Naive thymus-derived CD4-positive, alpha-beta T cell (primary cell): ENCODE measurements around the gene GPC2. TPM values are rescaled to one million over a fixed set of nuclear protein-coding genes. Genes with fewer than 3 reads are reported as not detected.
A peak's percentile ranks its signal among the peaks of the same experiment; 100 is the strongest.
"Not testable (repeated sequence)": the region's sequence is repeated elsewhere in the genome, so short reads cannot be mapped to it uniquely, and the experiment has no call there.

Experiments
- ATAC-seq: fragments of 150-1000 bp; cut with Tn5 transposase; 2 replicates; pipeline ENCODE4 v1.10.0; 2021; ENCODE audit warnings: mild to moderate bottlenecking, moderate library complexity
- CTCF ChIA-PET: fragments of 350-600 bp; sonication (Branson Sonifier 250); formaldehyde crosslinking; loops from one replicate; lab custom pipeline; 2021; ENCODE audit warnings: antibody characterized with exemption; lab: Charles Lee
- POLR2A ChIA-PET: fragments of 350-600 bp; sonication (Branson Sonifier 250); formaldehyde crosslinking; loops from one replicate; lab custom pipeline; 2021; ENCODE audit warnings: antibody characterized with exemption, inconsistent platforms; lab: Charles Lee
- DNase-seq, 9 donors: peaks; one replicate each; pipeline versions ENCODE4 v3.0.0 to v3.0.0-alpha.2; 2020 to 2022; ENCODE audit warnings: mixed read lengths in 1 of 9
- H3K27ac ChIP-seq: one replicate; pipeline ENCODE4 v1.7.0; 2013; ENCODE audit warnings: mild to moderate bottlenecking, low read depth, low read length, moderate library complexity
- H3K27me3 ChIP-seq, 2 donors: one replicate each; pipeline ENCODE4 v1.7.0; 2013; ENCODE audit warnings: low read length in 2 of 2, mild to moderate bottlenecking in 2 of 2, moderate library complexity in 2 of 2; ENCODE audit not compliant: control insufficient read depth in 2 of 2, insufficient read depth in 2 of 2
- H3K36me3 ChIP-seq, 3 experiments: 1 replicate in 2 of 3; 2 replicates in 1 of 3; pipeline ENCODE4 v1.7.0; 2013; ENCODE audit warnings: low read length in 3 of 3, mild to moderate bottlenecking in 3 of 3, moderate library complexity in 1 of 3; ENCODE audit not compliant: insufficient read depth in 3 of 3, control insufficient read depth in 2 of 3
- H3K4me1 ChIP-seq, 2 donors: one replicate each; pipeline ENCODE4 v1.7.0; 2013; ENCODE audit warnings: low read length in 2 of 2, mild to moderate bottlenecking in 2 of 2, moderate library complexity in 1 of 2; ENCODE audit not compliant: control insufficient read depth in 2 of 2, insufficient read depth in 2 of 2
- H3K4me3 ChIP-seq: 2 replicates; pipeline ENCODE4 v1.7.0; 2013; ENCODE audit warnings: mild to moderate bottlenecking, low read length
- H3K9me3 ChIP-seq, 3 experiments: 1 replicate in 2 of 3; 2 replicates in 1 of 3; pipeline ENCODE4 v1.7.0; 2013; ENCODE audit warnings: low read length in 3 of 3; ENCODE audit not compliant: control insufficient read depth in 2 of 3
- H3K27ac Mint-ChIP-seq, 9 donors: one replicate each; pipeline ENCODE4 v1.8.0; 2020 to 2022; ENCODE audit warnings: mixed read lengths in 9 of 9, mild to moderate bottlenecking in 8 of 9, moderate library complexity in 5 of 9, inconsistent platforms in 2 of 9
- H3K27me3 Mint-ChIP-seq, 5 donors: one replicate each; pipeline ENCODE4 v1.8.0; 2021 to 2022; ENCODE audit warnings: mixed read lengths in 5 of 5, mild to moderate bottlenecking in 1 of 5
- H3K36me3 Mint-ChIP-seq, 5 donors: one replicate each; pipeline ENCODE4 v1.8.0; 2020 to 2022; ENCODE audit warnings: mixed read lengths in 5 of 5, mild to moderate bottlenecking in 3 of 5, inconsistent platforms in 1 of 5
- H3K4me1 Mint-ChIP-seq, 7 donors: one replicate each; pipeline ENCODE4 v1.8.0; 2020 to 2022; ENCODE audit warnings: mixed read lengths in 7 of 7, mild to moderate bottlenecking in 3 of 7, inconsistent platforms in 1 of 7
- H3K4me3 Mint-ChIP-seq, 10 donors: one replicate each; pipeline ENCODE4 v1.8.0; 2020 to 2022; ENCODE audit warnings: mild to moderate bottlenecking in 10 of 10, mixed read lengths in 10 of 10, moderate library complexity in 6 of 10, inconsistent platforms in 2 of 10
- H3K9me3 Mint-ChIP-seq, 11 donors: one replicate each; pipeline ENCODE4 v1.8.0; 2020 to 2022; ENCODE audit warnings: mixed read lengths in 11 of 11, mild to moderate bottlenecking in 4 of 11, inconsistent platforms in 1 of 11, moderate library complexity in 1 of 11
- intact Hi-C, 2 donors: fragments of 100-400 bp; cut with micrococcal nuclease; formaldehyde crosslinking; loops; one replicate each; pipeline ENCODE4 v1.15.1; 2023
- polyA plus RNA-seq, 2 donors: library from polyadenylated mRNA; unstranded; fragments of 300-500 nt; fragmentation: Illumina TruSeq; gene quantifications; one replicate each; pipeline ENCODE4 v1.2.3, GENCODE V29; 2021
- total RNA-seq, 6 experiments: library from RNA in 5 of 6; stranded (reverse) in 5 of 6; gene quantifications; 1 replicate in 5 of 6; 2 replicates in 1 of 6; pipeline ENCODE4 v1.2.3 and lab custom pipeline; 2021 to 2026

The GPC2 gene
- total and polyA plus RNA-seq, 7 experiments from 2014 or later = 0.64 to 30.6 (median 12.3) TPM

- Histone ChIP-seq H3K4me3 (peak overlapping the region; percentile 81), H3K36me3 (peaks cover 0 to 28% (median 14%) of the 10 kb centered on the region in 3 experiments), H3K27me3 (no peaks in the 10 kb centered on the region), H3K27ac (peak overlapping the region; percentile 99), H3K9me3 (no peaks in the 10 kb centered on the region), H3K4me1 (peaks cover 38 to 45% of the 10 kb centered on the region in 2 donors)
- Mint-ChIP-seq H3K27me3 (no peaks in the 10 kb centered on the region), H3K36me3 (peaks cover 0 to 38% (median 9%) of the 10 kb centered on the region in 5 donors), H3K4me3 (peak overlapping the region; percentile 81 to 99 (median 97)), H3K4me1 (peaks cover 35 to 74% (median 66%) of the 10 kb centered on the region in 7 donors), H3K9me3 (peaks cover 0 to 5% (median 0%) of the 10 kb centered on the region in 11 donors), H3K27ac (peak overlapping the region; percentile 96 to 100 (median 99))
- ChIA-PET POLR2A (interaction anchor here (0.5 to 4.4 kb wide), 27 partner anchors 10 to 215 kb away, joined by 3 to 30 read pairs (median 4); partner anchors contain the start of genes AP4M1, GAL3ST4, LAMTOR4 and MBLAC1), CTCF (interaction anchor here (1.2 to 6.5 kb wide), 6 partner anchors 13 to 215 kb away, joined by 3 to 84 read pairs (median 4); partner anchors contain the start of genes GAL3ST4 and PPP1R35)
- DNase-seq (peak; percentile 33 to 90 (median 87)), ATAC-seq (peak; percentile 79)
- intact Hi-C loops = loop anchor here (1.0 to 5.0 kb wide), 14 partner anchors 51 to 224 kb away; partner anchors contain the start of genes LAMTOR4 (in 2 of the 2), MBLAC1 (in 2 of the 2), ZCWPW1 (in 2 of the 2) and CNPY4 (in 1 of the 2)
These were observed 44.1 kb upstream of the GPC2 start for GRCh38 chr7:100221231-100221718.

DNA sequence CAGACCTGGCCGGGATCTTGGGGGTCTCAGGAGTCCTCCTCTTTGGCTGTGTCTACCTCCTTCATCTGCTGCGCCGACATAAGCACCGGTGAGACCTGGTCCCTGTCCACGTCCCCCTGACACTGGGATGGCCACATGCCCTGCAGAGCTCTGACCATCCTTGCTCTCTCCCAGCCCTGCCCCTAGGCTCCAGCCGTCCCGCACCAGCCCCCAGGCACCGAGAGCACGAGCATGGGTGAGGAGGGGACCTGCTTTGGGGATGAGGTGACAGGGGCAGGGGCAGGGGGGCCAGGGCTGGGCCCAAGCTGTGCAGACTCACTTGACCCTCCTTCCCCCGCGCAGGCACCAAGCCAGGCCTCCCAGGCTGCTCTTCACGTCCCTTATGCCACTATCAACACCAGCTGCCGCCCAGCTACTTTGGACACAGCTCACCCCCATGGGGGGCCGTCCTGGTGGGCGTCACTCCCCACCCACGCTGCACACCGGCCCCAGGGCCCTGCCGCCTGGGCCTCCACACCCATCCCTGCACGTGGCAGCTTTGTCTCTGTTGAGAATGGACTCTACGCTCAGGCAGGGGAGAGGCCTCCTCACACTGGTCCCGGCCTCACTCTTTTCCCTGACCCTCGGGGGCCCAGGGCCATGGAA is 43.5 kb upstream of the GPC2 start:
- ChIA-PET CTCF (interaction anchor here (1.2 to 6.5 kb wide), 7 partner anchors 30 to 216 kb away, joined by 3 to 84 read pairs (median 4); partner anchors contain the start of genes GAL3ST4 and PPP1R35), POLR2A (interaction anchor here (0.5 to 4.4 kb wide), 17 partner anchors 15 to 209 kb away, joined by 3 to 30 read pairs (median 5); partner anchors contain the start of genes AP4M1, GAL3ST4, GPC2 and LAMTOR4)
- H3K9me3 ChIP-seq = no peaks in the 10 kb centered on the region
- H3K36me3 ChIP-seq = peaks cover 0 to 25% (median 14%) of the 10 kb centered on the region in 3 experiments
- H3K9me3 Mint-ChIP-seq = peaks cover 0 to 5% (median 0%) of the 10 kb centered on the region in 11 donors
- no peaks in the 10 kb centered on the region for H3K27me3 ChIP-seq
- H3K27ac ChIP-seq = peak overlapping the region; percentile 99
- DNase-seq (peak in 2 of 9 donors; percentile 22 to 38), ATAC-seq (no peak)
- peaks cover 38 to 45% of the 10 kb centered on the region in 2 donors for H3K4me1 ChIP-seq
- peaks cover 34 to 75% (median 63%) of the 10 kb centered on the region in 7 donors for H3K4me1 Mint-ChIP-seq
- peak overlapping the region; percentile 96 to 100 (median 99) for H3K27ac Mint-ChIP-seq
- peak overlapping the region; percentile 81 for H3K4me3 ChIP-seq
- intact Hi-C loops = loop anchor here (1.0 to 5.0 kb wide), 14 partner anchors 52 to 223 kb away; partner anchors contain the start of genes LAMTOR4 (in 2 of the 2), MBLAC1 (in 2 of the 2), ZCWPW1 (in 2 of the 2) and CNPY4 (in 1 of the 2)
- peak overlapping the region; percentile 81 to 99 (median 97) for H3K4me3 Mint-ChIP-seq
- peaks cover 0 to 38% (median 9%) of the 10 kb centered on the region in 5 donors for H3K36me3 Mint-ChIP-seq
- H3K27me3 Mint-ChIP-seq = no peaks in the 10 kb centered on the region

DNA sequence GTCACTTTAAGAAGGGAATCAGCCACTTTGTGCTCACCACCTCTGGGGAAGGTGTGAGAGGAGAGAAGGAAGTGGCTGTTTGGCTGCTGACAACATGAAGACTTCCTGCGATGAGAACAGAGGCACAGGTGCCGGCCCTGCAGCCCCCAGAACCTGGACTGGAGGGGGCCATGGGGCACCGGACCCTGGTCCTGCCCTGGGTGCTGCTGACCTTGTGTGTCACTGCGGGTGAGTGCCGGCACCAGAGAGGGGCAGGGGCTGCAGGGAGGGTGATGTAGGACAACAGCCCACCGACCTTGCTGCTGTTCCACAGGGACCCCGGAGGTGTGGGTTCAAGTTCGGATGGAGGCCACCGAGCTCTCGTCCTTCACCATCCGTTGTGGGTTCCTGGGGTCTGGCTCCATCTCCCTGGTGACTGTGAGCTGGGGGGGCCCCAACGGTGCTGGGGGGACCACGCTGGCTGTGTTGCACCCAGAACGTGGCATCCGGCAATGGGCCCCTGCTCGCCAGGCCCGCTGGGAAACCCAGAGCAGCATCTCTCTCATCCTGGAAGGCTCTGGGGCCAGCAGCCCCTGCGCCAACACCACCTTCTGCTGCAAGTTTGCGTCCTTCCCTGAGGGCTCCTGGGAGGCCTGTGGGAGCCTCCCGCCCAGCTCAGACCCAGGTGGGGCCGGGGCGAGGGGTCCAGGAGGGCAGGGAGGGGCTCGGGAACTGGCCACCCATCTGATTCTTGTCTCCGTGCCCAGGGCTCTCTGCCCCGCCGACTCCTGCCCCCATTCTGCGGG is 42.8 kb upstream of the GPC2 start, which contains the start of gene PVRIG:
TSS of gene PVRIG (plus strand) at position 149 of the 785 bp plus-strand sequence. CDS start at position 171, 22 bp downstream.
- H3K27me3 ChIP-seq, H3K9me3 ChIP-seq, H3K27me3 Mint-ChIP-seq, H3K9me3 Mint-ChIP-seq: not testable (repeated sequence)
- peak within 1 kb of the TSS; percentile 99 for H3K27ac ChIP-seq
- intact Hi-C loops = loop anchor here (2.0 to 10.0 kb wide), 8 partner anchors 51 to 305 kb away; partner anchors contain the start of genes MBLAC1 (in 2 of the 2), GAL3ST4 (in 1 of the 2), LAMTOR4 (in 1 of the 2) and MEPCE (in 1 of the 2)
- peaks cover 0 to 38% (median 9%) of the 10 kb centered on the region in 5 donors for H3K36me3 Mint-ChIP-seq
- ChIA-PET CTCF (interaction anchor here (1.1 to 6.5 kb wide), 7 partner anchors 30 to 217 kb away, joined by 3 to 84 read pairs (median 4); partner anchors contain the start of genes GAL3ST4 and PPP1R35), POLR2A (interaction anchor here (0.6 to 4.4 kb wide), 16 partner anchors 30 to 209 kb away, joined by 3 to 30 read pairs (median 5); partner anchors contain the start of genes AP4M1, GAL3ST4, GPC2 and LAMTOR4)
- peak within 1 kb of the TSS; percentile 96 to 100 (median 99) for H3K27ac Mint-ChIP-seq
- ATAC-seq (peak; percentile 39), DNase-seq (peak in 8 of 9 donors; percentile 26 to 66 (median 55))
- peak within 1 kb of the TSS; percentile 81 to 99 (median 97) for H3K4me3 Mint-ChIP-seq
- H3K4me1 Mint-ChIP-seq = peaks cover 34 to 75% (median 64%) of the 10 kb centered on the region in 7 donors
- H3K4me3 ChIP-seq = peak within 1 kb of the TSS; percentile 81
- H3K36me3 ChIP-seq = peaks cover 0 to 21% (median 14%) of the 10 kb centered on the region in 3 experiments
- peaks cover 38 to 42% of the 10 kb centered on the region in 2 donors for H3K4me1 ChIP-seq

DNA sequence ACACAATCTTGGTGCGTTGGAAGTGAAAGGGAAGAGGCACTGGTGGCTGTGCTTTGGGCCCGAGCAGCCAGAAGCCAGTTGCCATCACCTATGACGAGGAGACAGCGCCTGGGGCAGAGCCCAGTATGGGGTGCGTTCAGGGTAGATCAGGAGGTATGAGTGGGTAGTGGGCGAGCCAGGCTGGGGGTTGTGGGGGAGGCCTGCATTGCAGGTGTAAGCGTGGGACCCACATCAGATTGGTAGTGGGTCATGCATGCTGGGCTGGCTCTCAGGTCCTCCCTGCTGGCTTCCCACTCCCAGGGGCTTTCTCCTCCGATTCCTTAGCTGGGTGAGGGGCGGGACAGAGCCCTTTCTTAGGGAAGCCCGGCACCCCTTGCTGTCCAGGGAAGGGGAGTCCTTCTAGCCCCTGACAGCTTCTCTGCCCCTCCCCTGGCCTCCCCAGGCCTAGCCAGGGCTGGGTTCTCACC is 42.1 kb upstream of the GPC2 start:
- H3K9me3 ChIP-seq = no peaks in the 10 kb centered on the region
- ATAC-seq = no peak

GRCh38 chr7:100217934-100218333 is 40.8 kb upstream of the GPC2 start:
- DNase-seq = peak; percentile 30 to 76 (median 72)
- Histone ChIP-seq H3K4me1 (peaks cover 32 to 37% of the 10 kb centered on the region in 2 donors), H3K36me3 (peaks cover 0 to 13% (median 6%) of the 10 kb centered on the region in 3 experiments), H3K4me3 (peak overlapping the region; percentile 40), H3K27ac (peak overlapping the region; percentile 99)
- not testable (repeated sequence) for H3K27me3 ChIP-seq, H3K9me3 ChIP-seq, H3K27me3 Mint-ChIP-seq, H3K9me3 Mint-ChIP-seq
- peak; percentile 40 for ATAC-seq
- CTCF ChIA-PET = interaction anchor here (0.6 to 6.5 kb wide), 26 partner anchors 9 to 718 kb away, joined by 3 to 84 read pairs (median 4); partner anchors contain the start of genes GAL3ST4, LAMTOR4 and ZNF394
- peak overlapping the region; percentile 9 to 90 (median 86) for H3K4me3 Mint-ChIP-seq
- POLR2A ChIA-PET = interaction anchor here (0.7 to 4.4 kb wide), 11 partner anchors 11 to 117 kb away, joined by 3 to 30 read pairs (median 4); partner anchors contain the start of genes AP4M1, GAL3ST4, GPC2 and LAMTOR4
- intact Hi-C loops = loop anchor here (1.0 to 10.0 kb wide), 5 partner anchors 9 to 303 kb away; partner anchors contain the start of gene TRIM4 (in 2 of the 2)
- H3K4me1 Mint-ChIP-seq = peaks cover 25 to 74% (median 67%) of the 10 kb centered on the region in 7 donors
- H3K36me3 Mint-ChIP-seq = peaks cover 0 to 25% (median 9%) of the 10 kb centered on the region in 5 donors
- peak overlapping the region; percentile 95 to 99 (median 98) for H3K27ac Mint-ChIP-seq

More for the DNA sequence above, 42.1 kb upstream of the GPC2 start:
- H3K27me3 ChIP-seq = no peaks in the 10 kb centered on the region
- H3K36me3 Mint-ChIP-seq = peaks cover 0 to 33% (median 9%) of the 10 kb centered on the region in 5 donors
- peak overlapping the region; percentile 81 for H3K4me3 ChIP-seq
- intact Hi-C loops = loop anchor here in 1 of 2 donors (10.0 kb wide), 1 partner anchor 305 kb away; the partner anchor contains the start of gene TRIM4
- peaks cover 35 to 39% of the 10 kb centered on the region in 2 donors for H3K4me1 ChIP-seq
- H3K36me3 ChIP-seq = peaks cover 0 to 17% (median 14%) of the 10 kb centered on the region in 3 experiments
- ChIA-PET POLR2A (interaction anchor here (0.7 to 4.4 kb wide), 15 partner anchors 29 to 210 kb away, joined by 3 to 30 read pairs (median 5); partner anchors contain the start of genes AP4M1, GAL3ST4, GPC2 and LAMTOR4), CTCF (interaction anchor here (1.1 to 6.5 kb wide), 5 partner anchors 29 to 126 kb away, joined by 3 to 84 read pairs (median 4); no protein-coding TSS in a partner anchor)
- peaks cover 0 to 5% (median 0%) of the 10 kb centered on the region in 11 donors for H3K9me3 Mint-ChIP-seq
- H3K27me3 Mint-ChIP-seq = no peaks in the 10 kb centered on the region
- H3K4me3 Mint-ChIP-seq = peak overlapping the region; percentile 81 to 99 (median 97)
- H3K4me1 Mint-ChIP-seq = peaks cover 30 to 74% (median 64%) of the 10 kb centered on the region in 7 donors
- H3K27ac Mint-ChIP-seq = peak overlapping the region; percentile 89 to 100 (median 98)
- H3K27ac ChIP-seq = peak overlapping the region; percentile 99
- DNase-seq = peak in 3 of 9 donors; percentile 17 to 44 (median 31)
